ENCODE results near the gene P4HTM. TPM values are rescaled to one million over a fixed set of nuclear protein-coding genes. Genes with fewer than 3 reads are reported as not detected.

The P4HTM gene
- polyA plus RNA-seq, 4 donors = 30.6 to 47.6 (median 39.6) TPM

- H3K4me3 ChIP-seq (ENCODE audit: low read depth in 1 of 3, low read length in 3 of 3) = no peak overlapping the region
- no peaks in the 10 kb centered on the region for H3K27me3 ChIP-seq (ENCODE audit: control insufficient read depth in 3 of 3, insufficient read depth in 3 of 3, low read length in 3 of 3)
- peaks cover 0 to 36% (median 0%) of the 10 kb centered on the region in 3 donors for H3K4me1 ChIP-seq (ENCODE audit: control insufficient read depth in 3 of 3, insufficient read depth in 2 of 3, low read depth in 1 of 3, low read length in 2 of 3)
- H3K36me3 ChIP-seq (ENCODE audit: control insufficient read depth in 3 of 3, insufficient read depth in 2 of 3, low read depth in 1 of 3, low read length in 3 of 3) = peaks cover 0 to 81% (median 0%) of the 10 kb centered on the region in 3 donors
- WGBS, 3 donors = 82 to 87% (median 84%) methylated on average over 8 of the region's 8 CpGs
- DNase-seq (peak in 1 of 2 donors; percentile 38), FAIRE-seq (no peak)
- no peaks in the 10 kb centered on the region for H3K9me3 ChIP-seq (ENCODE audit: control insufficient read depth in 2 of 2, insufficient read depth in 1 of 2, low read depth in 1 of 2, low read length in 1 of 2)
- peak overlapping the region in 1 of 3 donors; percentile 75 for H3K27ac ChIP-seq (ENCODE audit: low read depth in 1 of 3, low read length in 2 of 3)
These were observed 9.2 kb downstream of the P4HTM start for GRCh38 chr3:48999085-48999858.

- no peak for FAIRE-seq
- peaks cover 0 to 86% (median 0%) of the 10 kb centered on the region in 3 donors for H3K36me3 ChIP-seq (ENCODE audit: control insufficient read depth in 3 of 3, insufficient read depth in 2 of 3, low read depth in 1 of 3, low read length in 3 of 3)
- no peak overlapping the region for H3K27ac ChIP-seq (ENCODE audit: low read depth in 1 of 3, low read length in 2 of 3)
- WGBS, 3 donors = 85 to 88% (median 88%) methylated on average over 6 of the region's 6 CpGs
- H3K4me3 ChIP-seq (ENCODE audit: low read depth in 1 of 3, low read length in 3 of 3) = no peak overlapping the region
- no peaks in the 10 kb centered on the region for H3K27me3 ChIP-seq (ENCODE audit: control insufficient read depth in 3 of 3, insufficient read depth in 3 of 3, low read length in 3 of 3)
- H3K9me3 ChIP-seq (ENCODE audit: control insufficient read depth in 2 of 2, insufficient read depth in 1 of 2, low read depth in 1 of 2, low read length in 1 of 2) = no peaks in the 10 kb centered on the region
- peaks cover 0 to 48% (median 0%) of the 10 kb centered on the region in 3 donors for H3K4me1 ChIP-seq (ENCODE audit: control insufficient read depth in 3 of 3, insufficient read depth in 2 of 3, low read depth in 1 of 3, low read length in 2 of 3)
- no peak for DNase-seq
These were observed 11.1 kb downstream of the P4HTM start for GRCh38 chr3:49001155-49001554.

GRCh38 chr3:49004352-49005302 is 14.6 kb downstream of the P4HTM start:
- Histone ChIP-seq H3K27ac (ENCODE audit: low read depth in 1 of 3, low read length in 2 of 3) (no peak overlapping the region), H3K36me3 (ENCODE audit: control insufficient read depth in 3 of 3, insufficient read depth in 2 of 3, low read depth in 1 of 3, low read length in 3 of 3) (peaks cover 0 to 64% (median 0%) of the 10 kb centered on the region in 3 donors), H3K4me1 (ENCODE audit: control insufficient read depth in 3 of 3, insufficient read depth in 2 of 3, low read depth in 1 of 3, low read length in 2 of 3) (peaks cover 0 to 48% (median 0%) of the 10 kb centered on the region in 3 donors), H3K9me3 (ENCODE audit: control insufficient read depth in 2 of 2, insufficient read depth in 1 of 2, low read depth in 1 of 2, low read length in 1 of 2) (no peaks in the 10 kb centered on the region), H3K4me3 (ENCODE audit: low read depth in 1 of 3, low read length in 3 of 3) (no peak overlapping the region), H3K27me3 (ENCODE audit: control insufficient read depth in 3 of 3, insufficient read depth in 3 of 3, low read length in 3 of 3) (no peaks in the 10 kb centered on the region)
- FAIRE-seq = no peak
- WGBS, 3 donors = 73 to 82% (median 82%) methylated on average over 16 of the region's 16 CpGs
- DNase-seq = peak; percentile 65 to 67

- 94 to 100% (median 98%) methylated on average over 3 of the region's 3 CpGs for WGBS, 3 donors
- no peaks in the 10 kb centered on the region for H3K9me3 ChIP-seq (ENCODE audit: control insufficient read depth in 2 of 2, insufficient read depth in 1 of 2, low read depth in 1 of 2, low read length in 1 of 2)
- FAIRE-seq (no peak), DNase-seq (no peak)
- peaks cover 0 to 41% (median 0%) of the 10 kb centered on the region in 3 donors for H3K4me1 ChIP-seq (ENCODE audit: control insufficient read depth in 3 of 3, insufficient read depth in 2 of 3, low read depth in 1 of 3, low read length in 2 of 3)
- H3K27ac ChIP-seq (ENCODE audit: low read depth in 1 of 3, low read length in 2 of 3) = no peak overlapping the region
- peaks cover 0 to 69% (median 0%) of the 10 kb centered on the region in 3 donors for H3K36me3 ChIP-seq (ENCODE audit: control insufficient read depth in 3 of 3, insufficient read depth in 2 of 3, low read depth in 1 of 3, low read length in 3 of 3)
- H3K27me3 ChIP-seq (ENCODE audit: control insufficient read depth in 3 of 3, insufficient read depth in 3 of 3, low read length in 3 of 3) = no peaks in the 10 kb centered on the region
- no peak overlapping the region for H3K4me3 ChIP-seq (ENCODE audit: low read depth in 1 of 3, low read length in 3 of 3)
These were observed 15.3 kb downstream of the P4HTM start for GRCh38 chr3:49005303-49005680.

GRCh38 chr3:49005998-49006397 is 16.0 kb downstream of the P4HTM start:
- peaks cover 0 to 34% (median 0%) of the 10 kb centered on the region in 3 donors for H3K4me1 ChIP-seq (ENCODE audit: control insufficient read depth in 3 of 3, insufficient read depth in 2 of 3, low read depth in 1 of 3, low read length in 2 of 3)
- H3K27ac ChIP-seq (ENCODE audit: low read depth in 1 of 3, low read length in 2 of 3) = peak overlapping the region in 2 of 3 donors; percentile 95 to 96
- DNase-seq = no peak
- FAIRE-seq = no peak
- H3K4me3 ChIP-seq (ENCODE audit: low read depth in 1 of 3, low read length in 3 of 3) = peak overlapping the region in 2 of 3 donors; percentile 72 to 92
- no peaks in the 10 kb centered on the region for H3K9me3 ChIP-seq (ENCODE audit: control insufficient read depth in 2 of 2, insufficient read depth in 1 of 2, low read depth in 1 of 2, low read length in 1 of 2)
- WGBS, 3 donors = 95 to 100% (median 98%) methylated on average over 5 of the region's 5 CpGs
- no peaks in the 10 kb centered on the region for H3K27me3 ChIP-seq (ENCODE audit: control insufficient read depth in 3 of 3, insufficient read depth in 3 of 3, low read length in 3 of 3)
- peaks cover 0 to 68% (median 0%) of the 10 kb centered on the region in 3 donors for H3K36me3 ChIP-seq (ENCODE audit: control insufficient read depth in 3 of 3, insufficient read depth in 2 of 3, low read depth in 1 of 3, low read length in 3 of 3)

GRCh38 chr3:49006408-49007067 is 16.5 kb downstream of the P4HTM start:
- peaks cover 0 to 29% (median 0%) of the 10 kb centered on the region in 3 donors for H3K4me1 ChIP-seq (ENCODE audit: control insufficient read depth in 3 of 3, insufficient read depth in 2 of 3, low read depth in 1 of 3, low read length in 2 of 3)
- peak overlapping the region; percentile 63 to 92 (median 72) for H3K4me3 ChIP-seq (ENCODE audit: low read depth in 1 of 3, low read length in 3 of 3)
- no peaks in the 10 kb centered on the region for H3K27me3 ChIP-seq (ENCODE audit: control insufficient read depth in 3 of 3, insufficient read depth in 3 of 3, low read length in 3 of 3)
- H3K27ac ChIP-seq (ENCODE audit: low read depth in 1 of 3, low read length in 2 of 3) = peak overlapping the region; percentile 46 to 96 (median 95)
- peak; percentile 18 to 62 for DNase-seq
- peaks cover 0 to 68% (median 0%) of the 10 kb centered on the region in 3 donors for H3K36me3 ChIP-seq (ENCODE audit: control insufficient read depth in 3 of 3, insufficient read depth in 2 of 3, low read depth in 1 of 3, low read length in 3 of 3)
- no peaks in the 10 kb centered on the region for H3K9me3 ChIP-seq (ENCODE audit: control insufficient read depth in 2 of 2, insufficient read depth in 1 of 2, low read depth in 1 of 2, low read length in 1 of 2)
- no peak for FAIRE-seq
- 2 to 6% (median 4%) methylated on average over 32 of the region's 32 CpGs for WGBS, 3 donors

- Histone ChIP-seq H3K9me3 (ENCODE audit: control insufficient read depth in 2 of 2, insufficient read depth in 1 of 2, low read depth in 1 of 2, low read length in 1 of 2) (no peaks in the 10 kb centered on the region), H3K4me1 (ENCODE audit: control insufficient read depth in 3 of 3, insufficient read depth in 2 of 3, low read depth in 1 of 3, low read length in 2 of 3) (peaks cover 0 to 26% (median 0%) of the 10 kb centered on the region in 3 donors), H3K27ac (ENCODE audit: low read depth in 1 of 3, low read length in 2 of 3) (peak within 1 kb of the TSS; percentile 94 to 96 (median 95)), H3K36me3 (ENCODE audit: control insufficient read depth in 3 of 3, insufficient read depth in 2 of 3, low read depth in 1 of 3, low read length in 3 of 3) (peaks cover 0 to 68% (median 2%) of the 10 kb centered on the region in 3 donors), H3K27me3 (ENCODE audit: control insufficient read depth in 3 of 3, insufficient read depth in 3 of 3, low read length in 3 of 3) (no peaks in the 10 kb centered on the region), H3K4me3 (ENCODE audit: low read depth in 1 of 3, low read length in 3 of 3) (peak within 1 kb of the TSS; percentile 63 to 92 (median 72))
- FAIRE-seq (no peak), DNase-seq (peak; percentile 97 to 99)
- WGBS, 3 donors = 0% methylated on average over 58 to 65 of the region's 65 CpGs
These were observed 17.2 kb downstream of the P4HTM start, which contains the start of gene WDR6 for GRCh38 chr3:49007068-49007770. Gene WDR6, plus strand, starts transcription at chr3:49007391. Its CDS starts 41 bp downstream, at chr3:49007432.

Measured in small intestine (tissue), 7 donors.